ENCODE measurements around the gene ADTRP.

ADTRP gene

GRCh38 chr6:11755725-11756124, 22.9 kb downstream of the ADTRP start:
- DNase-seq (ENCODE audit: low spot score) = no peak

- no peak for DNase-seq (ENCODE audit: low spot score)
Measured at GRCh38 chr6:11754625-11755271, 23.9 kb downstream of the ADTRP start.

- no peak for DNase-seq (ENCODE audit: low spot score)
Measured at GRCh38 chr6:11753798-11754197, 24.8 kb downstream of the ADTRP start.

GRCh38 chr6:11752360-11752759, 26.2 kb downstream of the ADTRP start:
- no peak for DNase-seq (ENCODE audit: low spot score)

GRCh38 chr6:11750682-11751081, 27.9 kb downstream of the ADTRP start:
- DNase-seq (ENCODE audit: low spot score) = no peak

GRCh38 chr6:11748591-11749210, 29.9 kb downstream of the ADTRP start:
- DNase-seq (ENCODE audit: low spot score) = no peak

- DNase-seq (ENCODE audit: low spot score) = no peak
Measured at GRCh38 chr6:11747021-11747420, 31.6 kb downstream of the ADTRP start.

- DNase-seq (ENCODE audit: low spot score) = peak; percentile 29
Measured at GRCh38 chr6:11744753-11745152, 33.9 kb downstream of the ADTRP start.

GRCh38 chr6:11744101-11744500, 34.5 kb downstream of the ADTRP start:
- no peak for DNase-seq (ENCODE audit: low spot score)

GRCh38 chr6:11740875-11741274, 37.7 kb downstream of the ADTRP start:
- DNase-seq (ENCODE audit: low spot score) = no peak

- no peak for DNase-seq (ENCODE audit: low spot score)
Measured at GRCh38 chr6:11738661-11739375, 39.8 kb downstream of the ADTRP start.

- DNase-seq (ENCODE audit: low spot score) = no peak
Measured at GRCh38 chr6:11738234-11738633, 40.4 kb downstream of the ADTRP start.

GRCh38 chr6:11736601-11737000, 42.0 kb downstream of the ADTRP start:
- DNase-seq (ENCODE audit: low spot score) = no peak

- DNase-seq (ENCODE audit: low spot score) = no peak
Measured at GRCh38 chr6:11734861-11735613, 43.6 kb downstream of the ADTRP start.

- peak; percentile 78 for DNase-seq (ENCODE audit: low spot score)
Measured at GRCh38 chr6:11732036-11732631, 46.5 kb downstream of the ADTRP start.

- DNase-seq (ENCODE audit: low spot score) = no peak
Measured at GRCh38 chr6:11731423-11731822, 47.2 kb downstream of the ADTRP start.

GRCh38 chr6:11730641-11731040, 48.0 kb downstream of the ADTRP start:
- no peak for DNase-seq (ENCODE audit: low spot score)

GRCh38 chr6:11729076-11729475, 49.5 kb downstream of the ADTRP start:
- no peak for DNase-seq (ENCODE audit: low spot score)

- DNase-seq (ENCODE audit: low spot score) = no peak
Measured at GRCh38 chr6:11727998-11728961, 50.3 kb downstream of the ADTRP start.

- DNase-seq (ENCODE audit: low spot score) = no peak
Measured at GRCh38 chr6:11727346-11727997, 51.1 kb downstream of the ADTRP start.

All from Ammon's horn (tissue), 1 donor.